Ascending aorta (tissue), 2 donors: Measurements from ENCODE around the gene IGSF3. TPM values are rescaled to one million over a fixed set of nuclear protein-coding genes. Genes with fewer than 3 reads are reported as not detected.
"Not testable (repeated sequence)": the region's sequence is repeated elsewhere in the genome, so short reads cannot be mapped to it uniquely, and the experiment has no call there.

Source experiments
- DNase-seq, 2 donors: peaks; one replicate each; pipeline ENCODE4 v3.0.0-alpha.2; 2019; ENCODE audit warnings: low spot score in 2 of 2
- H3K27ac ChIP-seq, 2 donors: fragments of 200-600 bp; sonication (generic); one replicate each; pipeline ENCODE4 v1.5.1; 2016 to 2017; ENCODE audit warnings: mild to moderate bottlenecking in 1 of 2
- H3K27me3 ChIP-seq: fragments of 200-600 bp; sonication (generic); one replicate; pipeline ENCODE4 v1.5.1; 2017
- H3K36me3 ChIP-seq, 2 donors: fragments of 200-600 bp; sonication (generic); one replicate each; pipeline ENCODE4 v1.5.1; 2016
- H3K4me1 ChIP-seq, 2 donors: fragments of 200-600 bp; sonication (generic); one replicate each; pipeline ENCODE4 v1.5.1; 2016 to 2017; ENCODE audit warnings: mild to moderate bottlenecking in 1 of 2
- H3K4me3 ChIP-seq, 2 donors: fragments of 200-600 bp; sonication (generic); one replicate each; pipeline ENCODE4 v1.5.1; 2016 to 2017; ENCODE audit warnings: mild to moderate bottlenecking in 1 of 2
- H3K9me3 ChIP-seq, 2 donors: fragments of 200-600 bp; sonication (generic); one replicate each; pipeline ENCODE4 v1.5.1; 2016
- CTCF ChIP-seq, 3 experiments: fragments of 200-600 bp in 2 of 3; fragments of 450-650 bp in 1 of 3; sonication (generic) in 2 of 3; IDR thresholded peaks; one replicate each; pipeline ENCODE4 v1.5.1; 2016 to 2019; ENCODE audit warnings: antibody characterized with exemption in 3 of 3, mild to moderate bottlenecking in 1 of 3, moderate library complexity in 1 of 3
- intact Hi-C: fragments of 100-400 bp; cut with DNase I; formaldehyde crosslinking; loops from one replicate; pipeline ENCODE4 v1.15.1; 2023
- total RNA-seq: library from RNA; depleted of rRNA; stranded (reverse); fragments of >200 nt; gene quantifications from one replicate; pipeline ENCODE4 v1.1.0, GENCODE V29; 2016

IGSF3 gene
- total RNA-seq, 1 donor from 2014 or later: 0.64 TPM

- peak; percentile 32 to 54 (median 53) for TF ChIP-seq CTCF (IDR thresholded peaks at IDR 0.05)
- H3K27ac ChIP-seq, H3K4me1 ChIP-seq, H3K36me3 ChIP-seq, H3K9me3 ChIP-seq, H3K27me3 ChIP-seq: not testable (repeated sequence)
- H3K4me3 ChIP-seq: peak overlapping the region in 1 of 2 donors; percentile 26
- peak in 1 of 2 donors; percentile 72 for DNase-seq
- intact Hi-C loops: loop anchor here (1.0 kb wide), 1 partner anchor 22 kb away; no protein-coding TSS in a partner anchor
These were observed 71.4 kb downstream of the IGSF3 start for GRCh38 chr1:116595946-116596741.

- H3K27ac ChIP-seq, H3K9me3 ChIP-seq, H3K4me1 ChIP-seq, intact Hi-C loops, H3K27me3 ChIP-seq, DNase-seq, H3K36me3 ChIP-seq, H3K4me3 ChIP-seq: not testable (repeated sequence)
- peak in 2 of 3 experiments; percentile 15 to 19 for TF ChIP-seq CTCF (IDR thresholded peaks at IDR 0.05)
These were observed 72.3 kb downstream of the IGSF3 start for GRCh38 chr1:116595065-116595840.

GRCh38 chr1:116593977-116594376 lies 73.6 kb downstream of the IGSF3 start:
- H3K9me3 ChIP-seq, DNase-seq, intact Hi-C loops, H3K36me3 ChIP-seq, H3K4me3 ChIP-seq, H3K27ac ChIP-seq, H3K4me1 ChIP-seq, H3K27me3 ChIP-seq: not testable (repeated sequence)

GRCh38 chr1:116593401-116593800 lies 74.1 kb downstream of the IGSF3 start:
- intact Hi-C loops, H3K9me3 ChIP-seq, H3K27ac ChIP-seq, H3K27me3 ChIP-seq, H3K4me3 ChIP-seq, DNase-seq, H3K4me1 ChIP-seq, H3K36me3 ChIP-seq: not testable (repeated sequence)

GRCh38 chr1:116591951-116592605 lies 75.5 kb downstream of the IGSF3 start:
- H3K27ac ChIP-seq, intact Hi-C loops, H3K4me3 ChIP-seq, H3K27me3 ChIP-seq, H3K4me1 ChIP-seq, H3K9me3 ChIP-seq, DNase-seq, H3K36me3 ChIP-seq: not testable (repeated sequence)

GRCh38 chr1:116591006-116591950 lies 76.3 kb downstream of the IGSF3 start:
- intact Hi-C loops, H3K36me3 ChIP-seq, H3K9me3 ChIP-seq: not testable (repeated sequence)

GRCh38 chr1:116590359-116591005 lies 77.1 kb downstream of the IGSF3 start:
- intact Hi-C loops, H3K4me3 ChIP-seq, H3K36me3 ChIP-seq, H3K27ac ChIP-seq, H3K27me3 ChIP-seq, H3K4me1 ChIP-seq, DNase-seq, H3K9me3 ChIP-seq: not testable (repeated sequence)

More at GRCh38 chr1:116591006-116591950, 76.3 kb downstream of the IGSF3 start:
- H3K27me3 ChIP-seq, H3K27ac ChIP-seq, H3K4me1 ChIP-seq, H3K4me3 ChIP-seq, DNase-seq: not testable (repeated sequence)

GRCh38 chr1:116589101-116589735 lies 78.3 kb downstream of the IGSF3 start:
- H3K4me3 ChIP-seq, DNase-seq, H3K27ac ChIP-seq, H3K27me3 ChIP-seq, H3K9me3 ChIP-seq, H3K36me3 ChIP-seq, intact Hi-C loops, H3K4me1 ChIP-seq: not testable (repeated sequence)
